Activated T-helper 1 cell treated with Interleukin-2 at 50 U/mL for 16 hours (primary cell): ENCODE results near the gene GALNT8.
"Not testable (repeated sequence)": the region's sequence is repeated elsewhere in the genome, so short reads cannot be mapped to it uniquely, and the experiment has no call there.

Experiments used
- DNase-seq: peaks from one replicate; pipeline ENCODE4 v3.0.0-alpha.2; 2020; ENCODE audit warnings: low read depth

GALNT8 gene

GRCh38 chr12:4719821-4720636 lies at the start of gene GALNT8:
GALNT8 (plus strand) TSS chr12:4720400; CDS start chr12:4720678, 278 bp downstream.
- no peak for DNase-seq

- DNase-seq: no peak
These were observed 40.5 kb upstream of the GALNT8 start for GRCh38 chr12:4679711-4680110.

DNA sequence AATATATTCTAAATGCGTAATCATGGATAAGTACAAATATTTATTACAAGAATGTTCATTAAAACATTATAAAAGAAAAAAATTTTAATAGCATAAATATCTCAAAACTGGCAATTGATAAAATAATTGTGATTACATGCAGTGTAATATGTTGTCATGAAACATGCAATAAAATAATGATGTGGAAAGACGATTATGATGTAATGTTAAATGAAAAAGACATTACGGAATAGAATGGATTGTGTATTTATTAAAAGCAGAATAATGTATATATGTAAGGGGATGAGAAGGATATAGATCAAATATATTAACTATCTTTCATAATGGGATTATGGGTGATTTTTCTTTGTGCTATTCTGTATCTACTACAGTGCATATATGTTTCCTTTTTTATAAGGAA lies 38.5 kb upstream of the GALNT8 start:
- DNase-seq: no peak

- DNase-seq: no peak
These were observed 34.9 kb upstream of the GALNT8 start for GRCh38 chr12:4685317-4685716.

DNA sequence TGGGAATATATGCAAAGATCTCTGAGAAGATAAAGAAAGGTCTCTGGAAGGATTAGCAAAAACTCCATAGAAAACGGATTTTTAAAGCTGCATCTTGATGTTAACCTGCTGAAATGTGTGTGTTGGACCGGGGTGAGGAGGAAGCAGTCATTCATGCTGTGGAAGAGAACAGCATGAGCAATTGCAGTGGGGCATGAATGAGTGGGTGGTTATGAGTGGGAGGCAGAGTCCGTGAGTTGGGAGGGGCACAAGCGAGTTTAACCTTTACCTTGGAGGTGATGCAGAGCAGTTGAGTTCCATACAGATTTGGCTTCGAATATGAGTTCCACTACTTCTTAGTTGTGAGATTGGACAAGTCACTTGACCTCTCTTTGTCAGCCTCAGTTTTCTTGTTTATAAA lies 29.4 kb upstream of the GALNT8 start:
- no peak for DNase-seq

DNA sequence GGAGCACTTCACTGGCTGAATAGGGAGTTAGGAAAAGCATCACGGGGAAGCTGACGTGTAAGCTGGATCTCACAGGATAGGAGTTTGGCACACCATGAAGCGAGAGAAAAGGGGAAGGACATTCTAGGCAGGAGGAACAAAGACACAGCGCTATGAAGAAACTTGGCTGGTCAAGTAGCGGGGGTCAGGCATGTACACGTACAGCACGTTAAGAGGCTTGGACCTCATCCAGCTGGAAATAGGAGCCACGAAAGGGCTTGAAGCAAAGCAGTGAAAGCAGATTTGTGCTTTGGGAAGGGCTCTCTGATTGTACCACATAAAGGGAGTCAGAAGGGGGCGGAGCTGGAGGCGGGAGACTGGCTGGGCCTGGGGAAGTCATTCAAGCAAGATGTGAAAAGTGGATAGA lies 19.6 kb upstream of the GALNT8 start:
- no peak for DNase-seq

- no peak for DNase-seq
These were observed 18.6 kb upstream of the GALNT8 start for GRCh38 chr12:4701395-4702190.

DNA sequence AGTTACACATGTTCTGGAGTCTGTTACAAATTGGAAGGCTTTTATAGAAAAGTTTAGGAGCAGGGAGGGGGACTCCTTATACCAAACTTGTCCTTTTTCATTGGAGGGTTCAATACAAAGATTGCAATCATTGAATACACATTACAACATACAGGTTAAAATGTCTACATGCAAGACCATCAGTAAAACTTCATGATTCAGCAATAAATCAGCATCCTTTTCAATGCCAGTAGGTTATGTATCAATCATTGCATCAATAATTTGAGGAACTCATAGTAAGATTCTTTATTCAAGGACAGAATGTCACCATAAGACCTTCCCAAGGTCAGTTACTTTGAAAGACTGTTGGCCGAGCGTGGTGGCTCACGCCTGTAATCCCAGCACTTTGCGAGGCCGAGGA lies 16.5 kb upstream of the GALNT8 start:
- no peak for DNase-seq

DNA sequence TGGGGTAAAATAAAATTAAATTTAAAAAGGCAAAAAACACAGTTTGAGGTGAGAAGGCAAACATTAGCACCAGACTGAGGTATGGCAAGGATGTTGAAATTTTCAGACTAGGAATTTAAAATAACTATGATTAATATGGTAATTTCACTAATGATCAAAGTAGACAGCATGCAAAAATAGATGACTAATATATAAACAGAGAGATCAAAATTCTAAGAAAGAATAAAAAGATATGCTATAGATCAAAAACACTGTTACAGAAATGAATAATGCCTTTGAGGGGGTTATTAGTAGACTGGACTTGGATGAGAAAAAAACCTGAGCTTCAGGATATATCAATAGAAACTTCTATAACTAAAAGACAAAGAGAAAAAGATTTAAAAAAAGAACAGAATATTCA lies 14.4 kb upstream of the GALNT8 start:
- DNase-seq: no peak

DNA sequence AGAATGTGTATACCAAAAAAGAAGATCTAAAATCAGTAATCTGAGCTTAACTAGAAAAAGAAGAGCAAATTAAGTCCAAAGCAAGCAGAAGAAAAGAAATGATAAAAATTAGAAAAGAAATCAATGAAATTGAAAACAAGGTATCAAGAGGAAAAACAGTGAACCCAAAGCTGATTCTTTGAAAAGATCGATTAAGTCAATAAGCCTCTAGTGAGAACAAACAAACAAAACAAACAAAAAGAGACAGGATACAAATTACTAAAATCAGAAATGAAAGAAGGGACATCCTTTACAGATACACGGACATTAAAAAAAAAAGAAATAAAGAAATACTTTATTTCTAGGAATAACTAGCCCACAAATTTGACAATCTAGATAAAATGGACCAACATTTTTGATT lies 12.9 kb upstream of the GALNT8 start:
- DNase-seq: no peak

- no peak for DNase-seq
These were observed 10.1 kb upstream of the GALNT8 start for GRCh38 chr12:4710113-4710512.

- DNase-seq: no peak
These were observed 5.3 kb upstream of the GALNT8 start for GRCh38 chr12:4714879-4715278.

- DNase-seq: no peak
These were observed 2.4 kb upstream of the GALNT8 start for GRCh38 chr12:4717806-4718205.

DNA sequence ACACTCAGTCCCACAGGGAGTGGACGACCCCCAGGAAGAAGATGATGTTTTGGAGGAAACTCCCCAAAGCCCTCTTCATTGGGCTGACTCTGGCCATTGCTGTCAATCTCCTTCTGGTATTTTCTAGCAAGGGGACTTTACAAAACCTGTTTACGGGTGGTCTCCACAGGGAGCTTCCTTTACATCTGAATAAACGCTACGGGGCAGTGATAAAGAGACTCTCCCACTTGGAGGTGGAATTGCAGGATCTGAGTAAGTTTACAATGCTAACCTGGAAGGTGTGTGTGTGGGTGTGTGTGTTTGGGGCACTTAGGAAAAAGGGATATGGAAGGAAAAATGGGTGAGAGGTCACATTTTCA lies 416 bp downstream of the GALNT8 start:
- no peak for DNase-seq

GRCh38 chr12:4721587-4721986 lies 1.4 kb downstream of the GALNT8 start:
- not testable (repeated sequence) for DNase-seq

DNA sequence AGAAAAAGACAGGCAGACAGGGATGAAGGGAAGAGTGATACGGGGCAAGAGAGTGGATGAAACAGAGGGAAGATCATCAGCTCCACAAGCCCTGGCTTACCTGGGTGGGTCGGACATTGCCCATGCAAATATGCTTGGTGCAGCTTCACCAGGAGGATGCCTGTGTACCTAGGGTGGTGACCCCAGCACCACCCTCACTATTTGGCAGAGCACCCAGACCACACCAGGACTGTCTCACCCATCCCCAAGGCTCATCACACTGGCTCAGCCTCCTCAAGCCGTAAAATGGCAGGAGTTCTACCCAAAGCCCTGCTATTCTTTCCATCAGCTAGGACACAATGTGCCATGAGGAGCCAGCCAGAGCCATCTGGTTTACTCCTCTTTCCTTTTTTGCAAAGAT lies 3.0 kb downstream of the GALNT8 start:
- no peak for DNase-seq

- DNase-seq: no peak
These were observed 4.9 kb downstream of the GALNT8 start for GRCh38 chr12:4725057-4725456.

DNA sequence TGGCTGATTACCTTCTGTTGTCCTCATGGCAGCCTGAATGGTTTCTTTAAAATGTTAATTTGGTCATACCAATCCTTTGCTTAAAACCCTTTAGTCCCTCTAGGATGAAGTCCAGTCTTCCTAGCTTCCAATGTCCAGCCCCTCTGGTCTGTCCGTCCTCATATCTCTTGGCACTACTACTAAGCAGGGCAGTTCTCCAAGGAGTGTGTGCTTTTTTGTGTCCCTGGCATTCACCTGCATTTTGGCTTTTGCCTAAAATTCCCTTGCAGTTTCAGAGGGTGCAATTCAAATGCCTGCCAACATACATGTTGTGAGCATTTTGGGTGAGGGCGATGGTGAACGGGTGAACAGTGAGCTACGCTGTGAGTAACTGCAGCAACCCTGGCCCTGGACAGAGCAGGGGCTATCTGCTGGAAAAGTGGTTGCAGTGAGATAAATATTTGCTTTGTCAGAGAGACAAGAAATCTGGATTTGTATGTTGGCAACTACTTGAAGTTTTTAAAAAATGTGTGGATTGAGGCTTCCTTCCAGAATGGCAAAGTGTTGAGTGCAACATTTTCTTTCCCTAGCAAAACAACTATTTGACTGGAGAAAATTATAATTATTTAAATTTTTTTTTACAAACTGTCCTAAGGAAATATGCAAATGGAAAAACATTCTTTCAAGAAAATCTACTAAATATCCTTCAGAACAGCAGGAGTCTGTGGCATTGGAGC lies 14.6 kb downstream of the GALNT8 start:
- DNase-seq: no peak

DNA sequence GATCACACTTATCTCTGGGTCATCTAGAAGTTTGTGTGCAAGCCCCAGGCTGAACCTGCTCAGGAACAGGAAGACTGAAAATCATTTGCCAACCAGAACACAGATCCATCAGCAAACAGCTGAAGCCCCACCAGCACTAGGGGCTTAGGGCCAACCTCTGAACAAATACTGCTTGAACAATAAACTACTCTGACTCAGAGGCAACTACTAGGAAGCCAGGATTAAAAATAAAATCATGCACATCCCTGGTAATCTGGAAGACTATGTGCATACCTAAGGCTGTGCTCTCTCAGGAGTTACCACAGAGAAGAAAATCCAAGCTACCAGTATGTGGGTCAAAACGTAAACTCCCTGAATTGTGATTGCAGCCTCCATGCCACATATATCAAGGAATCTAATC lies 15.9 kb downstream of the GALNT8 start:
- DNase-seq: no peak

DNA sequence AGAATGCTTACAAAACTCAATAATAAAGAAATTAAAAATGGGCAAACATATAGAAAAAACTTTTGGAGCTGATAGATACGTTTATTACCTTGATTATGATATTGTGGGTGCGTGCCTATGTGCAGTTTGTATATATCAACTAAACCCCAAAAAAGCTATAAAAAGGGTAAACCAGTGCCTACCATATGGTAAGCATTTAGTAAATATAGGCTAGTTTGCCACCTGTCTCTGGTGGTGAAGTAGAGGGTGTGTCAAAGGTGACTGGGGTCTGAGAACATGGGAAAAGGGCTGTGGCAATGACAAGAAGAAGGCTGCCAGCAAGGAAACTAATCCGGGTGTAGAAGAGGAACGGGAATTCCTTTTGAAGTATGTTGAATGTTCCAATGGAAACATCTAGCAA lies 18.3 kb downstream of the GALNT8 start:
- DNase-seq: no peak

- no peak for DNase-seq
These were observed 22.3 kb downstream of the GALNT8 start for GRCh38 chr12:4742416-4742970.

GRCh38 chr12:4743046-4743445 lies 22.8 kb downstream of the GALNT8 start:
- DNase-seq: no peak

GRCh38 chr12:4744709-4745108 lies 24.5 kb downstream of the GALNT8 start:
- no peak for DNase-seq
